Dedifferentiated amniotic fluid mesenchymal stem cell (primary cell): Measurements from ENCODE around the gene EPS8L1.
A peak's percentile ranks its signal among the peaks of the same experiment; 100 is the strongest.

Experiments used
- DNase-seq: peaks from one replicate; pipeline ENCODE4 v3.0.0-alpha.2; 2016; ENCODE audit errors: extremely low spot score

Gene EPS8L1

DNA sequence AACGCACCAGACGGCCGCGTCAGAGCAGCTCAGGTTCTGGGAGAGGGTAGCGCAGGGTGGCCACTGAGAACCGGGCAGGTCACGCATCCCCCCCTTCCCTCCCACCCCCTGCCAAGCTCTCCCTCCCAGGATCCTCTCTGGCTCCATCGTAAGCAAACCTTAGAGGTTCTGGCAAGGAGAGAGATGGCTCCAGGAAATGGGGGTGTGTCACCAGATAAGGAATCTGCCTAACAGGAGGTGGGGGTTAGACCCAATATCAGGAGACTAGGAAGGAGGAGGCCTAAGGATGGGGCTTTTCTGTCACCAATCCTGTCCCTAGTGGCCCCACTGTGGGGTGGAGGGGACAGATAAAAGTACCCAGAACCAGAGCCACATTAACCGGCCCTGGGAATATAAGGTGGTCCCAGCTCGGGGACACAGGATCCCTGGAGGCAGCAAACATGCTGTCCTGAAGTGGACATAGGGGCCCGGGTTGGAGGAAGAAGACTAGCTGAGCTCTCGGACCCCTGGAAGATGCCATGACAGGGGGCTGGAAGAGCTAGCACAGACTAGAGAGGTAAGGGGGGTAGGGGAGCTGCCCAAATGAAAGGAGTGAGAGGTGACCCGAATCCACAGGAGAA, 39.9 kb downstream of the EPS8L1 start:
- no peak for DNase-seq

DNA sequence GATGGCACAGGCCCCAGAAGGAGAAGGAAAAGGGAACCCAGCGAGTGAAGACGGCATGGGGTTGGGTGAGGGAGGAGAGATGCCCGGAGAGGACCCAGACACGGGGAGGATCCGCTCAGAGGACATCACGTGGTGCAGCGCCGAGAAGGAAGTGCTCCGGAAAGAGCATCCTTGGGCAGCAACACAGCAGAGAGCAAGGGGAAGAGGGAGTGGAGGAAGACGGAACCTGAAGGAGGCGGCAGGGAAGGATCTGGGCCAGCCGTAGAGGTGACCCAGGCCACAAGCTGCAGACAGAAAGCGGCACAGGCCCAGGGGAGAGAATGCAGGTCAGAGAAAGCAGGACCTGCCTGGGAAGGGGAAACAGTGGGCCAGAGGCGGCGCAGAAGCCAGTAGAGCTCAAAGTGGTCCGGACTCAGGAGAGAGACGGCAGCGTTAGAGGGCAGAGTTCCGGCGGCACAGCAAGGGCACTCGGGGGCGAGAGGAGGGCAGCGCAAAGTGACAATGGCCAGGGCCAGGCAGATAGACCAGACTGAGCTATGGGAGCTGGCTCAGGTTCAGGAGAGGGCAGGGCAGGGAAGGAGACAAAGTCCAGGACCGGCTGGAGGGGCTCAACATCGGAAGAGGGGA, 40.7 kb downstream of the EPS8L1 start:
- peak; percentile 53 for DNase-seq

GRCh38 chr19:55116859-55117662, 41.4 kb downstream of the EPS8L1 start, which contains the start of gene PPP1R12C:
Gene PPP1R12C, minus strand, starts transcription at chr19:55117637. Its CDS starts 94 bp downstream, at chr19:55117543.
- DNase-seq: no peak

- DNase-seq: peak; percentile 98
These were observed 42.2 kb downstream of the EPS8L1 start for GRCh38 chr19:55117663-55118391.

- no peak for DNase-seq
These were observed 42.8 kb downstream of the EPS8L1 start for GRCh38 chr19:55118401-55118991.

DNA sequence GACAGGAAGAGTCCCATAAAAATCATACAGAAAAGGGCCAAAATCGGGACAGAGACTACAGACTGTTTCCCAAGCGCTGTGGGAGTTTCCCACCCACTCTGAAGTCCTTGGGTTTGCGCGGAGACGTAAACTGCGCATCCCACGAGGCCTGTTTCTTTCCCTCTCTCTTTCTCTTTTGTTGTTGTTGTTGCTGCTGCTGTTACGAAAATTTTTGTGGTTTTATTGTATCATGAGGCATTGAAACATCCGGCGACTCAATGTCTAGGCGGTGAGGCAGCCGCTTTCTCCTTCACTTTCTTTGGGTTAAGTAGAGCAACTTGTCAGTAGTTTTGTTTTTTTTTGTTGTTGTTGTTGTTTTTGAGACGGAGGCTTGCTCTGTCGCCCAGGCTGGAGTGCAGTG, 43.4 kb downstream of the EPS8L1 start:
- DNase-seq: no peak

- DNase-seq: no peak
These were observed 55.8 kb downstream of the EPS8L1 start for GRCh38 chr19:55131421-55131820.

- DNase-seq: no peak
These were observed 56.9 kb downstream of the EPS8L1 start for GRCh38 chr19:55132453-55133129.

GRCh38 chr19:55133639-55134444, 58.2 kb downstream of the EPS8L1 start:
- no peak for DNase-seq

- DNase-seq: no peak
These were observed 59.1 kb downstream of the EPS8L1 start for GRCh38 chr19:55134736-55135135.

DNA sequence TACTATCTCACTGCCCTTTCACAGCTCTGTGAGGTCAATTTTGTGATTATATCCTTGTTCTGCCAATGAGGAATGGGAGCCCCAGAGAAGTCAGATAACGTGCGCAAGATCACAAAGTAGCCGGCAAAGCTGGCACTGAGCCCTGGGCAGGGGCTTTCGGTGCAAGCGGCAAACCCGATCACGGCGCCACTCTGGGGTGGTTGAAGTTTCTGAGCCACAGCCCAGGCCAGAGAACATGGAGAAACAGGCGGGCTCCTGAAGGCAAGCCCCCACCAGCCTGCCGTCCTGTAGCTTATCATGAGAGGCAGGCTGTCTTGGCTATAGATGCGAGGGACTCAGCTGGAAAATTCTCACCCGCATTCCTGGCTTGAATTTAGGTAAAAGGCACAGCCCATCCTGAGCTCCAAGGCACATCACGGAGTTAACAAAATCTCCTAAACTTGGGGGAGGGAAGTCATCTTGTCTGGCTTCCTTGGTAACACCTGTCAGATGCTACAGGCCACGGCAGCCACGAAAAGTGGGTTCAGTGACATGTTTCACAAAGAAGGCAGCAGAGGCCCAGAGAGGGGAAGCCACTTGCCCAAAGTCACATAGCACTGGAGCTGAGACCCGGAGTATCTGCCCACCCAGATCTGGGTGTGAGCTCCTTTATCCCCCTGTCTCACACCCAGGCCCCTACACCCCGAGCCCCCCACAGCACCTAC, 60.9 kb downstream of the EPS8L1 start:
- no peak for DNase-seq
